MM.1S (cell line): ENCODE measurements around the gene EXOSC1.

ENCODE experiments used
- DNase-seq: peaks from one replicate; pipeline ENCODE4 v3.0.0-alpha.2; 2015
- H2AFZ ChIP-seq: fragments of 300-600 bp; sonication (generic); 2 replicates; pipeline ENCODE4 v1.6.0; 2016; ENCODE audit warnings: antibody characterized with exemption, low read length
- H3F3A ChIP-seq: fragments of 300-600 bp; sonication (generic); 2 replicates; pipeline ENCODE4 v1.6.1; 2016; ENCODE audit warnings: mild to moderate bottlenecking, antibody characterized with exemption, low read length, moderate library complexity, mixed read lengths; ENCODE audit not compliant: insufficient read depth
- H3K27ac ChIP-seq: fragments of 300-600 bp; sonication (generic); 2 replicates; pipeline ENCODE4 v1.5.1; 2016; ENCODE audit warnings: mild to moderate bottlenecking, low read length
- H3K27me3 ChIP-seq: fragments of 300-600 bp; sonication (generic); replicated peaks from 2 replicates; pipeline ENCODE4 v1.6.0; 2016; ENCODE audit warnings: low read length; ENCODE audit not compliant: insufficient read depth
- H3K36me3 ChIP-seq: fragments of 300-600 bp; sonication (generic); replicated peaks from 2 replicates; pipeline ENCODE4 v1.6.1; 2016; ENCODE audit warnings: mild to moderate bottlenecking, low read length, mixed read lengths; ENCODE audit not compliant: insufficient read depth
- H3K4me1 ChIP-seq: fragments of 300-600 bp; sonication (generic); 2 replicates; pipeline ENCODE4 v1.6.1; 2016; ENCODE audit warnings: low read length, mixed read lengths
- H3K4me2 ChIP-seq: fragments of 300-600 bp; sonication (generic); 2 replicates; pipeline ENCODE4 v1.6.0; 2016; ENCODE audit warnings: low read depth, low read length
- H3K4me3 ChIP-seq: fragments of 300-600 bp; sonication (generic); 2 replicates; pipeline ENCODE4 v1.5.1; 2016; ENCODE audit warnings: low read length, mixed read lengths
- H3K79me2 ChIP-seq: fragments of 300-600 bp; sonication (generic); 2 replicates; pipeline ENCODE4 v1.6.1; 2016; ENCODE audit warnings: mixed run types, low read length, mixed read lengths
- H3K9ac ChIP-seq: fragments of 300-600 bp; sonication (generic); 2 replicates; pipeline ENCODE4 v1.6.1; 2016; ENCODE audit warnings: low read length, mixed read lengths
- H3K9me2 ChIP-seq: fragments of 300-600 bp; sonication (generic); replicated peaks from 2 replicates; pipeline ENCODE4 v1.6.1; 2016; ENCODE audit warnings: mild to moderate bottlenecking, low read length, mixed read lengths; ENCODE audit not compliant: insufficient read depth
- H3K9me3 ChIP-seq: fragments of 300-600 bp; sonication (generic); replicated peaks from 2 replicates; pipeline ENCODE4 v1.6.1; 2016; ENCODE audit warnings: mild to moderate bottlenecking, low read length, mixed read lengths; ENCODE audit not compliant: insufficient read depth
- H4K20me1 ChIP-seq: fragments of 300-600 bp; sonication (generic); 2 replicates; pipeline ENCODE4 v1.6.1; 2016; ENCODE audit warnings: mild to moderate bottlenecking, low read length, moderate library complexity, mixed read lengths; ENCODE audit not compliant: insufficient read depth
- EZH2 ChIP-seq: fragments of 300-600 bp; sonication (generic); optimal IDR thresholded peaks from 2 replicates; pipeline ENCODE3; 2017; ENCODE audit warnings: low read depth, mild to moderate bottlenecking, antibody characterized with exemption, low read length, mixed read lengths
- EZH2phosphoT487 ChIP-seq: fragments of 300-600 bp; sonication (generic); IDR thresholded peaks from 2 replicates; pipeline ENCODE4 v1.6.1; 2018; ENCODE audit warnings: antibody characterized with exemption, low read length
- TF ChIP-seq, protein P1 (sequence below): fragments of 300-600 bp; sonication (generic); IDR thresholded peaks from 2 replicates; pipeline ENCODE4 v1.5.1; 2016; ENCODE audit warnings: antibody characterized with exemption, low read length, mixed read lengths

The EXOSC1 gene

DNA sequence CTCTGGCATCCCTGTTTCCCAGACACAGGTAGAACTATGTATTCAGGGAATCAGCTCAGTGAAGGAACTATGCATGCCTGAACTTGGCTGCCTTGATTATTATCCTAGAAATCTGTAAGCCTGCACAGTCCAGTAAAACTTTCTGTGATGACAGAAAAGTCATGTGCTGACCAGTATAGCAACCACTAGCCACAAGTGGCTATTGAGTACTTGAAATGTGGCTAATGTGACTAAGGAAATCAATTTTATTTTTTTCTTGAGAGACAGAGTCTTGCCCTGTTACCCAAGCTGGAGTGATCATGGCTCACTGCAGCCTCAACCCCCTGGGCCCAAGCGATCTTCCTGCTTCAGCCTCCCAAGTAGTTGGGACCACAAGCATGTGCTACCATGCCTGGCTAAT lies 3.5 kb downstream of the EXOSC1 start:
- Histone ChIP-seq H3K9me3 (no peaks in the 10 kb centered on the region), H4K20me1 (no peaks in the 10 kb centered on the region), H3K4me1 (peaks cover 14% of the 10 kb centered on the region), H3F3A (peaks cover 6% of the 10 kb centered on the region), H3K9ac (no peak overlapping the region), H3K9me2 (no peaks in the 10 kb centered on the region), H3K27me3 (no peaks in the 10 kb centered on the region), H3K4me2 (no peak overlapping the region), H3K27ac (no peak overlapping the region), H3K36me3 (no peaks in the 10 kb centered on the region; the same call in 1 of the 2 replicates), H2AFZ (no peak overlapping the region), H3K79me2 (peaks cover 45% of the 10 kb centered on the region), H3K4me3 (no peak overlapping the region)
- TF ChIP-seq EZH2phosphoT487: no peak
- no peak for TF ChIP-seq EZH2
- TF ChIP-seq, protein P1, sequence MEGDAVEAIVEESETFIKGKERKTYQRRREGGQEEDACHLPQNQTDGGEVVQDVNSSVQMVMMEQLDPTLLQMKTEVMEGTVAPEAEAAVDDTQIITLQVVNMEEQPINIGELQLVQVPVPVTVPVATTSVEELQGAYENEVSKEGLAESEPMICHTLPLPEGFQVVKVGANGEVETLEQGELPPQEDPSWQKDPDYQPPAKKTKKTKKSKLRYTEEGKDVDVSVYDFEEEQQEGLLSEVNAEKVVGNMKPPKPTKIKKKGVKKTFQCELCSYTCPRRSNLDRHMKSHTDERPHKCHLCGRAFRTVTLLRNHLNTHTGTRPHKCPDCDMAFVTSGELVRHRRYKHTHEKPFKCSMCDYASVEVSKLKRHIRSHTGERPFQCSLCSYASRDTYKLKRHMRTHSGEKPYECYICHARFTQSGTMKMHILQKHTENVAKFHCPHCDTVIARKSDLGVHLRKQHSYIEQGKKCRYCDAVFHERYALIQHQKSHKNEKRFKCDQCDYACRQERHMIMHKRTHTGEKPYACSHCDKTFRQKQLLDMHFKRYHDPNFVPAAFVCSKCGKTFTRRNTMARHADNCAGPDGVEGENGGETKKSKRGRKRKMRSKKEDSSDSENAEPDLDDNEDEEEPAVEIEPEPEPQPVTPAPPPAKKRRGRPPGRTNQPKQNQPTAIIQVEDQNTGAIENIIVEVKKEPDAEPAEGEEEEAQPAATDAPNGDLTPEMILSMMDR: no peak
- DNase-seq: no peak

GRCh38 chr10:97435211-97435610 lies 10.6 kb downstream of the EXOSC1 start:
- H3K4me1 ChIP-seq: no peaks in the 10 kb centered on the region
- DNase-seq: no peak
- H2AFZ ChIP-seq: no peak overlapping the region
- no peak overlapping the region for H3K27ac ChIP-seq
- H3K9me3 ChIP-seq: no peaks in the 10 kb centered on the region
- H3K4me2 ChIP-seq: no peak overlapping the region
- H3K79me2 ChIP-seq: peaks cover 13% of the 10 kb centered on the region
- H3K9me2 ChIP-seq: no peaks in the 10 kb centered on the region
- H3K9ac ChIP-seq: no peak overlapping the region
- no peak for TF ChIP-seq EZH2phosphoT487
- no peak for TF ChIP-seq EZH2
- TF ChIP-seq, protein P1: no peak
- H3F3A ChIP-seq: peaks cover 21% of the 10 kb centered on the region
- H3K27me3 ChIP-seq: no peaks in the 10 kb centered on the region
- H3K4me3 ChIP-seq: no peak overlapping the region
- H3K36me3 ChIP-seq: peaks cover 7% of the 10 kb centered on the region; the same call in 1 of the 2 replicates
- H4K20me1 ChIP-seq: no peaks in the 10 kb centered on the region

GRCh38 chr10:97434557-97434956 lies 11.2 kb downstream of the EXOSC1 start:
- H3K79me2 ChIP-seq: peaks cover 19% of the 10 kb centered on the region
- H3K4me2 ChIP-seq: no peak overlapping the region
- H3K4me1 ChIP-seq: no peaks in the 10 kb centered on the region
- H3F3A ChIP-seq: peaks cover 21% of the 10 kb centered on the region
- no peak for DNase-seq
- H3K27ac ChIP-seq: no peak overlapping the region
- no peak overlapping the region for H2AFZ ChIP-seq
- H3K4me3 ChIP-seq: no peak overlapping the region
- H3K9me2 ChIP-seq: no peaks in the 10 kb centered on the region
- H3K9me3 ChIP-seq: no peaks in the 10 kb centered on the region
- H3K27me3 ChIP-seq: no peaks in the 10 kb centered on the region
- H3K9ac ChIP-seq: no peak overlapping the region
- peaks cover 7% of the 10 kb centered on the region; the same call in 1 of the 2 replicates for H3K36me3 ChIP-seq
- H4K20me1 ChIP-seq: peaks cover 5% of the 10 kb centered on the region; the same call in 1 of the 2 replicates
- TF ChIP-seq EZH2phosphoT487 (no peak), EZH2 (no peak)
- TF ChIP-seq, protein P1: no peak
